Tibial nerve (tissue), 4 donors: Measurements from ENCODE around the gene SCP2.
A peak's percentile ranks its signal among the peaks of the same experiment; 100 is the strongest.

Experiments
- CTCF ChIP-seq, 5 experiments: fragments of 200-600 bp in 3 of 5; fragments of 450-650 bp in 2 of 5; sonication (generic) in 3 of 5; IDR thresholded peaks; one replicate each; pipeline ENCODE4 v1.5.1; 2016 to 2019; ENCODE audit warnings: antibody characterized with exemption in 5 of 5, mild to moderate bottlenecking in 3 of 5, moderate library complexity in 2 of 5
- EP300 ChIP-seq, 2 donors: sonication (generic); formaldehyde crosslinking; IDR thresholded peaks; one replicate each; pipeline ENCODE4 v1.6.1; 2017; ENCODE audit warnings: antibody characterized with exemption in 2 of 2, mild to moderate bottlenecking in 1 of 2
- POLR2A ChIP-seq, 2 donors: fragments of 450-650 bp; IDR thresholded peaks; one replicate each; pipeline ENCODE4 v1.6.1; 2017; ENCODE audit warnings: antibody characterized with exemption in 2 of 2, mild to moderate bottlenecking in 2 of 2, moderate library complexity in 2 of 2

GRCh38 chr1:53073868-53074311 is 146.8 kb downstream of the SCP2 start:
- TF ChIP-seq CTCF (IDR thresholded peaks at IDR 0.05) (no peak), POLR2A (IDR thresholded peaks at IDR 0.05) (no peak), EP300 (IDR thresholded peaks at IDR 0.05) (peak; percentile 39 to 67)
